ENCODE results near the gene HOOK1.
A peak's percentile ranks its signal among the peaks of the same experiment; 100 is the strongest.

HOOK1 gene

GRCh38 chr1:59814901-59815825 is at the start of gene HOOK1:
HOOK1 (plus strand) TSS chr1:59814949; CDS start chr1:59815118, 169 bp downstream.
- DNase-seq = no peak

- no peak for DNase-seq
Observed at GRCh38 chr1:59765011-59765730, 49.6 kb upstream of the HOOK1 start.

GRCh38 chr1:59766227-59766855 is 48.4 kb upstream of the HOOK1 start:
- DNase-seq = no peak

GRCh38 chr1:59767119-59767518 is 47.6 kb upstream of the HOOK1 start:
- DNase-seq = no peak

GRCh38 chr1:59768792-59769735 is 45.7 kb upstream of the HOOK1 start:
- no peak for DNase-seq

GRCh38 chr1:59769736-59770095 is 45.0 kb upstream of the HOOK1 start:
- DNase-seq = no peak

DNA sequence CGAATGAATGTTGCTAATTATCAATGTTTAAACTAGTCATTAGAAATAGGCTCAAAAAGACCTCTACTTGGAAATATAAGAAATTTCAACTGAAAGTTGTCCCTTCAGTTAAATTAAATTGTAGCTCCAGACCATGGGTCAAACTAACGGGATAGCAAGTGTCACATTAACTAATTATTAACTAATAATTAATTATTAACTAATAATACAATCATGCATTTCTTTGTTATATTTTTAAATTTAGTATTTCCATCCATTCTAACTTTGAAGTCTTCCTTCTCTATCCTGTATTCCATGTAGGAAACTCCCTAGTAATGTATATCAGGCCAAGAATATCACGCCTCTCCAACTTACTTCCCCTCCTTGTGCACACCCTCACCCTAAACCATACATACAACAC is 43.4 kb upstream of the HOOK1 start:
- DNase-seq = no peak

- DNase-seq = no peak
Observed at GRCh38 chr1:59775480-59775879, 39.3 kb upstream of the HOOK1 start.

GRCh38 chr1:59776960-59777852 is 37.5 kb upstream of the HOOK1 start:
- no peak for DNase-seq

DNA sequence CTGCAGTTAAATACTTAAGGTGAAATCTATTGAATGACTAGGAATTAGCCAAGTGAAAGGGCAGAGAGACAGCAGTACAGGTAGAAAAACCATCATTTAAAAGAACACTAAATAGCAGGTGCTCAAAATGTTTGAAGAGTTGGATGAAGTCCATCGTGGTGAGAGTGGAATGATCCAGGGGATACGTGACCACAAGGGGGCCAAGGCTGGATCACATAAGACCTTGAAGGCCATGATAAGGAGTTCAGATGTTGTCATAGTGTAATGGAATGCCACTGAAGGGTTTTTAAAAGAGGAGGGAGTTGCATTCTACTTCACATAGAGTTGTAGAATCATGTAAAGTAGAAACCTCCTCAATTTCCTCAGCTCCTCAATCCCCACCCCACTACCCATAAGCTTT is 34.8 kb upstream of the HOOK1 start:
- no peak for DNase-seq

GRCh38 chr1:59788825-59789224 is 25.9 kb upstream of the HOOK1 start:
- DNase-seq = no peak

GRCh38 chr1:59798600-59798999 is 16.1 kb upstream of the HOOK1 start:
- no peak for DNase-seq

GRCh38 chr1:59803458-59804038 is 11.2 kb upstream of the HOOK1 start:
- DNase-seq = no peak

DNA sequence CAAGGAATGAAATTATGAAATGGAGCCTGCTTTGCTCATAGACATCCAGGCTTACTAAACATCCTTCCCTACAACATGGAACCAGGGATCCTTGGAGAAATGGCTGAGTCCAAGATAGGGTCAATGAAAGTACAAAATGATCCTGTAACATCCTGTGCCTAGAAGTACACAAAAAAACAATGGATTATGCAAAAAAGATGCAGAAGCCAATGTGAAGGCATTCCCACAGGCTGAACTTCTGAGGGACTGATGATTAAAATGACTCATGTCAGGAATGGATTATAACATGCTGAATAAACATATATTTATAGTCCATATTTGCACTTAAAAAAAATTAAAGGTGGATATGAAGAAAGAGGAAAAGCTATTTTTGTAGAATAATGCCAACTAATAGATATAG is 10.4 kb upstream of the HOOK1 start:
- DNase-seq = no peak

DNA sequence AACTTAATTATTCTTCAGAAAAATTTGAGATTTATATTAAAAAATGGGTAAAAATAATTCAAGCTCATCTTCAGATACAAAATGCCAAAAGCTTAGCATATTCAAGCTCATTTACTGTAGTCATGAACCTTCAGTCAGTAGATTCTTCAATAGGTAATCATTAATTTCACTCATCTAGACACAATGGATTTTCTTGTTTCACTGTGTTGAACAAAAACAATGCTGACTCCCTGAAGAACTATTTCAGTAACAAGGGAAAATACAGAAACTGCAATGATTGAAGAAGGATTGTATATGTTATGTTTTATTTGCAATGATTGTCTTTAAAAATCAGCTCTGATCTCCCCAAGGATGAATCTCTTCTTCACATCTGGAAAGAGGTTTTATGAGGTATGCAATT is 9.2 kb upstream of the HOOK1 start:
- no peak for DNase-seq

- no peak for DNase-seq
Observed at GRCh38 chr1:59814180-59814900, 409 bp upstream of the HOOK1 start.

DNA sequence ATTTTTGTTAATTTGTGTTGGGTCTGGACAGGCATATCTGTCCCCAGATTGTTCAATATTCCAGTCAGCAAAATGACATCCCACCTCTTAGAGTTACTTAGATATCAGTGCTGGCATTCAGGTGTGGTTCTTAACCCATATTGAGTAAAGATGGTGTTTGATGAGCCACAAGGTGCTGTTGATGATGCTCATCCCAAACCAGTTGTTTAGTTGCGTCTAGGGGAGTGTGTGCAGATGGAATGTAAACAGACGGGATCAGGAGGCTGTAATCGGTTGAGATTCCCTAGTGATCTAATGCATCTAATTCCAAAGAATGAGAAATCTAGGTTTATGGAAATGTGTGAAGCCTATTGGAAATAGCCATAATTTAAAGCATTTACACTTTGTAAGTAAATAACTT is 1.1 kb downstream of the HOOK1 start:
- DNase-seq = no peak

DNA sequence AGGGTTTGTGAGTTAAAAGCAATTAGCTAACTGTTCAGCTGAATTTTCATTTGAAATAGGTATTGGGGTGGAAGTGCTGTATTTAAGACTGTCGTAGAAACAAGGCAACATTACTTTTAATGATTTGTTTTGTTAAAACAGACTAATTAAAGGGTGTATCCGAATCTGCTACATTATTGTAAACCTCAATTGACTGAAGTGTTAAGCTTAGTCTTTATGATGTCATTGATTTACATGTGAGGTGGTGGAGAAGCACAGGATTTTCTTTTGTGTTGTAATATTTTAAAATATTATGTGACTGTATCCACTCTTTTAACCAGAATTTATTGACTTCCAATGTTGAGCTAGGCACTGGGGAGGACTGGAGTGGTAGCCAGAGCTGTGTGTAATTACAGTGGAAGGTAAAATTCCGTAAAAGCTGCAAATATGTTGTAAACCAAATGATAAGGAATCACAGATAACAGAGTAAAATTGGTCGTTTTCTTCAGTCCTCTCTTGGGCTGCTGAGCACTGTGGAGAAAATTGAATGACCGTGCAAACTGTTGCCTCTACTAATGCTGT is 1.6 kb downstream of the HOOK1 start:
- DNase-seq = no peak

DNA sequence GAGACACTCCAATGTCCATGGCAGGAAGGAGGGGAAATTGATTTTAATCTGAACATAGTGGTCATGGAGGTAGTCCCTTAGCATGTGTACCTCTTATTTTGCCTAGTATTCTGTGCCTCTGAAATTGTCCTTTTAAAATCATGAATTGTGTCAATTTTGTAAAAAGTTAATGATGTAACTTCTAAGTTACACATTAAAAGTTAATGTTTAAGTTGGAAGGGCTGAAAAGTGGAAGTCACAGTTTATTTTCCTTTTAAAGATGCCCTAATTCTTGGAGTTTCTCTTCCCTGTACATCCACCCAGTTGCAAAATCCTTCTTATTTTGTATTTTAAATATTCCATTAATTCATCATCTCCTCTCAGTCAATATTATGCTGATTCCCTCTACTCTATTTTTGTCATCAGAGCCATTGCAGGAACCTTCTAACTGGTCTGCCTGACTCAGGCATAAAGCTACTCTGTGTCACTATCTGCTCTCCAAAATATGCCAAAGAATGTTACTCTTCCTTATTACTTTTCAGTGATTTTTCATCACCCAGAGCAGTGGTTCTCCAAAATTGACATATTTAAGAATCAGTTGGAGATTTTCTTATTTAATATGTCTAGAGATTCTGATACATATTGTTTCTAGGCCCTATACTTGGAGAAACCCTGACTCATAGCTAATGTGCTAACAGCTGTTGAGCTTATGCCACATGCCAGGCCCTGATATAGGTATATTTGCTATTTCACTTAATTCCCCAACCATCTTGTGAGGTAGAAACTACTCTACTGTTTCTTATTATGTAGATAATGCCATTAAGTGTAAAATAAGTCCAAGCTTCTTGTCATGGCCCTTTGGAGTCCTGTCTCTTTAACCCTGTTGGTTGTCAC is 5.1 kb downstream of the HOOK1 start:
- peak; percentile 6 to 20 for DNase-seq
